Endodermal cell (in vitro differentiated cells): ENCODE measurements around the gene CLCN4. TPM values are rescaled to one million over a fixed set of nuclear protein-coding genes. Genes with fewer than 3 reads are reported as not detected.

Experiments
- DNase-seq: peaks from one replicate; pipeline ENCODE4 v3.0.0-alpha.2; 2017
- H3K27ac ChIP-seq: 2 replicates; pipeline ENCODE4 v1.5.1; 2013; ENCODE audit warnings: mild to moderate bottlenecking, low read depth, low read length, moderate library complexity
- H3K27me3 ChIP-seq: 2 replicates; pipeline ENCODE4 v1.6.1; 2013; ENCODE audit warnings: mild to moderate bottlenecking, low read length, moderate library complexity; ENCODE audit not compliant: insufficient read depth, control insufficient read depth, poor library complexity, severe bottlenecking
- H3K36me3 ChIP-seq: 2 replicates; pipeline ENCODE4 v1.7.0; 2013; ENCODE audit warnings: mild to moderate bottlenecking, low read length, moderate library complexity; ENCODE audit not compliant: control insufficient read depth, insufficient read depth
- H3K4me1 ChIP-seq: one replicate; pipeline ENCODE4 v1.7.0; 2013; ENCODE audit warnings: low read length; ENCODE audit not compliant: control insufficient read depth, insufficient read depth
- H3K4me3 ChIP-seq: 2 replicates; pipeline ENCODE4 v1.5.1; 2013; ENCODE audit warnings: mild to moderate bottlenecking, low read length, moderate library complexity
- H3K9ac ChIP-seq: 2 replicates; pipeline ENCODE4 v1.6.1; 2013; ENCODE audit warnings: mild to moderate bottlenecking, low read length, moderate library complexity; ENCODE audit not compliant: poor library complexity, severe bottlenecking; ENCODE audit errors: extremely low read depth
- H3K9me3 ChIP-seq: 2 replicates; pipeline ENCODE4 v1.6.1; 2013; ENCODE audit warnings: mild to moderate bottlenecking, low read length, moderate library complexity; ENCODE audit not compliant: control insufficient read depth
- H3K27ac Mint-ChIP-seq: 2 replicates; pipeline ENCODE4 v1.8.0; 2020; ENCODE audit warnings: mixed read lengths
- H3K27me3 Mint-ChIP-seq: 2 replicates; pipeline ENCODE4 v1.8.0; 2021; ENCODE audit warnings: mild to moderate bottlenecking, mixed read lengths; ENCODE audit not compliant: insufficient read depth
- H3K36me3 Mint-ChIP-seq: 2 replicates; pipeline ENCODE4 v1.8.0; 2020; ENCODE audit warnings: low read depth, mixed read lengths
- H3K4me1 Mint-ChIP-seq: 2 replicates; pipeline ENCODE4 v1.8.0; 2020; ENCODE audit warnings: mixed read lengths
- H3K4me3 Mint-ChIP-seq: 2 replicates; pipeline ENCODE4 v1.8.0; 2020; ENCODE audit warnings: mild to moderate bottlenecking, moderate library complexity, mixed read lengths
- H3K9me3 Mint-ChIP-seq: 2 replicates; pipeline ENCODE4 v1.8.0; 2020; ENCODE audit warnings: mild to moderate bottlenecking, mixed read lengths
- WGBS, 2 experiments: methylation state at CpG; one replicate each; pipeline versions ENCODE4 v1.1.5 to v1.1.7; 2013; ENCODE audit warnings: missing lambda C conversion rate in 2 of 2, mixed read lengths in 1 of 2; ENCODE audit not compliant: insufficient coverage in 1 of 2, insufficient read length in 1 of 2; 5-methylcytosine and 5-hydroxymethylcytosine counted together
- total RNA-seq, 2 donors: library from RNA; stranded (reverse); fragmentation: NEBNext Ultra II Directional in 1 of 2; extraction: Animal tissue kit (Norgen Biotek cat#: 25700) in 1 of 2; gene quantifications; 2 replicates in 1 of 2; 3 replicates in 1 of 2; pipeline ENCODE4 v1.2.1, GENCODE V29; 2021
- TF ChIP-seq, protein P1 (sequence below): fragments of 200-600 bp; sonication (generic); conservative IDR thresholded peaks from 2 replicates; pipeline ENCODE4 v1.5.0; 2021; ENCODE audit warnings: antibody characterized with exemption, mild to moderate bottlenecking

The CLCN4 gene
- total RNA-seq, 2 donors from 2014 or later, result 3.7 to 4.4 TPM

DNA sequence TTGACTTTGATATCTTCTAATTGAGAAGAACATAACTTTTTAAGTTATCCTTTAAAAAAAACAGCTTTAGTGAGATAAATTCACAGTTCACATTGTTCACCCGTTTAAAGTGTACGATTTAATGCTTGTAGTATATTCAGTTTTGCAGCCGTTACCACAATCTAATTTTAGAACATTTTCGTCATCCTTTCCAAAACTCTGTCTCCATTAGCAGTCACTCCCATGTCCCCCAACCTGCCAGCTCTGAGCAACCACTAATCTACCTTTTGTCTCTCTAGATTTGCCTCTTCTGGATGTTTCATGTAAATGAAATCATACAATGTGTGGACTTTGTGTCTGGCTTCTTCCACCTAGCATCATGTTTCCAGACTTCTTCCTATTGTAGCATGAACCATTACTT is 38.6 kb downstream of the CLCN4 start:
- no peaks in the 10 kb centered on the region for H3K27me3 Mint-ChIP-seq
- H3K27ac ChIP-seq, result no peak overlapping the region
- no peak overlapping the region for H3K27ac Mint-ChIP-seq
- H3K4me3 Mint-ChIP-seq, result no peak overlapping the region
- TF ChIP-seq, protein P1, sequence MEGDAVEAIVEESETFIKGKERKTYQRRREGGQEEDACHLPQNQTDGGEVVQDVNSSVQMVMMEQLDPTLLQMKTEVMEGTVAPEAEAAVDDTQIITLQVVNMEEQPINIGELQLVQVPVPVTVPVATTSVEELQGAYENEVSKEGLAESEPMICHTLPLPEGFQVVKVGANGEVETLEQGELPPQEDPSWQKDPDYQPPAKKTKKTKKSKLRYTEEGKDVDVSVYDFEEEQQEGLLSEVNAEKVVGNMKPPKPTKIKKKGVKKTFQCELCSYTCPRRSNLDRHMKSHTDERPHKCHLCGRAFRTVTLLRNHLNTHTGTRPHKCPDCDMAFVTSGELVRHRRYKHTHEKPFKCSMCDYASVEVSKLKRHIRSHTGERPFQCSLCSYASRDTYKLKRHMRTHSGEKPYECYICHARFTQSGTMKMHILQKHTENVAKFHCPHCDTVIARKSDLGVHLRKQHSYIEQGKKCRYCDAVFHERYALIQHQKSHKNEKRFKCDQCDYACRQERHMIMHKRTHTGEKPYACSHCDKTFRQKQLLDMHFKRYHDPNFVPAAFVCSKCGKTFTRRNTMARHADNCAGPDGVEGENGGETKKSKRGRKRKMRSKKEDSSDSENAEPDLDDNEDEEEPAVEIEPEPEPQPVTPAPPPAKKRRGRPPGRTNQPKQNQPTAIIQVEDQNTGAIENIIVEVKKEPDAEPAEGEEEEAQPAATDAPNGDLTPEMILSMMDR, result no peak
- H3K36me3 Mint-ChIP-seq, result peaks cover 8% of the 10 kb centered on the region
- no peaks in the 10 kb centered on the region for H3K27me3 ChIP-seq
- H3K9ac ChIP-seq, result no peak overlapping the region
- H3K4me1 ChIP-seq, result no peaks in the 10 kb centered on the region
- 96% methylated on average over 4 of the region's 4 CpGs; no CpG with 5 or more reads in 1 of the 2 experiments for WGBS, 2 experiments
- no peaks in the 10 kb centered on the region for H3K4me1 Mint-ChIP-seq
- DNase-seq, result no peak
- H3K36me3 ChIP-seq, result no peaks in the 10 kb centered on the region
- no peak overlapping the region for H3K4me3 ChIP-seq
- no peaks in the 10 kb centered on the region for H3K9me3 ChIP-seq
- H3K9me3 Mint-ChIP-seq, result peaks cover 71% of the 10 kb centered on the region

DNA sequence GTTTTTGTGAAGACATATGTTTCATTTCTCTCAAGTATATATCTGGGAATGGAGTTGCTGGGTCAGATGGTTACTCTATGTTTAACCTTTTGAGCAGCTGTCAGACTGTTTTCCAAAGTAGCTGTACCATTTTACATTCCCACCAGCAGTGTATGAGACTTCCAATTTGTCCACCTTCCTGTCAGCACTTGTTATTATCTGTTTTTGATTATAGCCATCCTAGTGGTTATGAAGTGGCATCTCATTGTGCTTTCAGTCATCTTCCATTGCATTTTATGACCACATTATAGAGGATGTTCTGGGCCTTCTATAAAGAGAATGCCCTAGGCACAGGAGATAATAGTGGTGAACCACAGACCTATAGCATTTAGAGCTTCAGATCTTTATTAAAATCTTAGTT is 39.2 kb downstream of the CLCN4 start:
- no peak overlapping the region for H3K27ac Mint-ChIP-seq
- DNase-seq, result no peak
- no peaks in the 10 kb centered on the region for H3K27me3 ChIP-seq
- no peak overlapping the region for H3K4me3 Mint-ChIP-seq
- TF ChIP-seq, protein P1, result no peak
- H3K27me3 Mint-ChIP-seq, result no peaks in the 10 kb centered on the region
- H3K27ac ChIP-seq, result no peak overlapping the region
- peaks cover 76% of the 10 kb centered on the region for H3K9me3 Mint-ChIP-seq
- H3K36me3 Mint-ChIP-seq, result peaks cover 8% of the 10 kb centered on the region
- no peak overlapping the region for H3K4me3 ChIP-seq
- H3K9me3 ChIP-seq, result no peaks in the 10 kb centered on the region
- no peaks in the 10 kb centered on the region for H3K36me3 ChIP-seq
- H3K4me1 ChIP-seq, result no peaks in the 10 kb centered on the region
- H3K4me1 Mint-ChIP-seq, result no peaks in the 10 kb centered on the region
- H3K9ac ChIP-seq, result no peak overlapping the region

DNA sequence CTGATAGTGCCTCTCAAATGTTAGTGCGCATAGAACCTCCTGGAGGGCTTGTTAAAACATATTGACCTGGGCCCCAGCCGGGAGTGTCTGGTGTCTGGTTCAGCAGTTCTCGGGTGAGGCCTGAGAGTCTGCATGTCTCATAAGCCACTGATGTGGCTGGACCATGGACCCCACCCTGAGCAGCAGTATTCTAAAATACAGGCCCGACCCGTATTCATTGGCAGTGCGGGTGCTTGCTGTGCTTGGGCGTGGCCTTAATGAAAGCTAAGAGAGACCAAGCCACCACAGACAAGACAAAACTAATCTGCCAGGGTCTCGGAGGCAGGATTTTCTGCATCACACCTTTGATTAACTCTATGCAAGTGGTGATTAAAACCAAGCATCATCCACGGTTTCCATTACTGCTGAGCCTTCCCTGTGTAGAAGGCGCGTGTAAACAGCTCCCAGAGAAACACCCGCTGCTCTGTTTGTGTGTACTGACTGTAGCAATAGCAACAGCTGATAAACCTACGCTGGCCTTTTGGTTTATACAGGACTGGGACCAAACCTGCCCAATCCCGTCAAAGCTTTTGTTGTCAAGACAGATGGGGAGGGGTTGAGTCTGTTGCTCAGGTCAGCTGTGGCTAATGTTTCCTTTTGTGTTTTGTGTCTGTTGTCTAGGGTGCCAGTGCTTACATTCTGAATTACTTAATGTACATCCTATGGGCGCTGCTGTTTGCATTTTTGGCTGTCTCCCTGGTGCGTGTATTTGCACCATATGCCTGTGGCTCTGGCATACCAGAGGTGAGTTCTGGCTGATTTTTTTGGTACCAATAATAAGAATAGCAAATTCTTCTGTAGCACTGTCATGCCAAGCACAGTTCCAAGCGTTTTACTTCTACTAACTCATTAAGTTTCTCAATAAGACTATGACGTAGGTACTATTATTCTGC is 40.8 kb downstream of the CLCN4 start:
- Histone ChIP-seq H3K9me3 (no peaks in the 10 kb centered on the region), H3K4me1 (no peaks in the 10 kb centered on the region), H3K36me3 (no peaks in the 10 kb centered on the region), H3K4me3 (no peak overlapping the region), H3K27ac (peak overlapping the region; percentile 47), H3K9ac (no peak overlapping the region), H3K27me3 (no peaks in the 10 kb centered on the region)
- H3K4me3 Mint-ChIP-seq, result no peak overlapping the region
- H3K9me3 Mint-ChIP-seq, result peaks cover 68% of the 10 kb centered on the region
- TF ChIP-seq, protein P1, result no peak
- no peak for DNase-seq
- 82 to 90% methylated on average over 7 to 18 of the region's 18 CpGs for WGBS, 2 experiments
- H3K27ac Mint-ChIP-seq, result no peak overlapping the region
- H3K27me3 Mint-ChIP-seq, result no peaks in the 10 kb centered on the region
- peaks cover 8% of the 10 kb centered on the region for H3K36me3 Mint-ChIP-seq
- no peaks in the 10 kb centered on the region for H3K4me1 Mint-ChIP-seq
